IMR-90 (cell line): Measurements from ENCODE around the gene STUM. TPM values are rescaled to one million over a fixed set of nuclear protein-coding genes. Genes with fewer than 3 reads are reported as not detected.

Source experiments
- ATAC-seq: fragments of 200-7000 bp; cut with Tn5 transposase; 2 replicates; pipeline ENCODE4 v1.9.1; 2020; ENCODE audit warnings: low read depth, mild to moderate bottlenecking, moderate library complexity
- BruUV-seq: library from RNA; stranded (reverse); fragments of 400-500 nt; replicated peaks from 2 replicates; lab custom pipeline; 2021; lab: Mats Ljungman, UMichigan
- CTCF ChIA-PET: fragments of 300-600 bp; formaldehyde crosslinking; extraction: SDS; loops from one replicate; lab custom pipeline; 2021; ENCODE audit warnings: antibody characterized with exemption; lab: Yijun Ruan, JAX
- POLR2A ChIA-PET: fragments of 300-600 bp; sonication (Branson Sonifier 250); formaldehyde crosslinking; loops from one replicate; lab custom pipeline; 2022; ENCODE audit warnings: antibody characterized with exemption; ENCODE audit not compliant: unreplicated experiment; lab: Charles Lee
- DNase-seq: peaks from one replicate; pipeline ENCODE4 v3.0.0; 2013
- H2AFZ ChIP-seq: replicated peaks from 2 replicates; pipeline ENCODE3; 2013; ENCODE audit warnings: low read length, mild to moderate bottlenecking; ENCODE audit not compliant: poor library complexity
- H2AK5ac ChIP-seq: 2 replicates; pipeline ENCODE4 v1.6.1; 2013; ENCODE audit warnings: low read depth, low read length, inconsistent platforms
- H2AK9ac ChIP-seq: replicated peaks from 2 replicates; pipeline ENCODE3; 2013; ENCODE audit warnings: mild to moderate bottlenecking, low read depth, low read length, moderate library complexity; ENCODE audit not compliant: poor library complexity
- H2BK120ac ChIP-seq: 2 replicates; pipeline ENCODE4 v1.6.1; 2013; ENCODE audit warnings: low read depth, low read length, inconsistent platforms
- H2BK15ac ChIP-seq: 3 replicates; pipeline ENCODE4 v1.6.1; 2013; ENCODE audit warnings: low read depth, low read length, inconsistent platforms
- H2BK20ac ChIP-seq: 2 replicates; pipeline ENCODE4 v1.6.1; 2013; ENCODE audit warnings: low read depth, mild to moderate bottlenecking, inconsistent platforms, low read length, moderate library complexity
- H2BK5ac ChIP-seq: 2 replicates; pipeline ENCODE4 v1.6.1; 2013; ENCODE audit warnings: mild to moderate bottlenecking, low read depth, low read length, inconsistent platforms; ENCODE audit not compliant: poor library complexity, severe bottlenecking
- H3K14ac ChIP-seq: replicated peaks from 2 replicates; pipeline ENCODE4 v1.6.1; 2013; ENCODE audit warnings: low read depth, low read length, inconsistent platforms
- H3K18ac ChIP-seq: 2 replicates; pipeline ENCODE4 v1.6.1; 2013; ENCODE audit warnings: low read depth, low read length, control low read depth
- H3K23ac ChIP-seq: 2 replicates; pipeline ENCODE4 v1.6.1; 2013; ENCODE audit warnings: low read depth, low read length, inconsistent platforms
- H3K27ac ChIP-seq: 2 replicates; pipeline ENCODE4 v1.5.1; 2013; ENCODE audit warnings: mild to moderate bottlenecking, control low read depth, low read length; ENCODE audit not compliant: insufficient read depth
- H3K27me3 ChIP-seq: 2 replicates; pipeline ENCODE4 v1.6.1; 2013; ENCODE audit warnings: low read length; ENCODE audit not compliant: control insufficient read depth, insufficient read depth
- H3K36me3 ChIP-seq: 2 replicates; pipeline ENCODE4 v1.6.1; 2013; ENCODE audit warnings: low read length, mixed read lengths; ENCODE audit not compliant: control insufficient read depth, insufficient read depth
- H3K4ac ChIP-seq: 2 replicates; pipeline ENCODE4 v1.6.1; 2013; ENCODE audit warnings: low read depth, low read length, inconsistent platforms
- H3K4me1 ChIP-seq: 2 replicates; pipeline ENCODE4 v1.6.1; 2013; ENCODE audit warnings: low read length, mixed read lengths; ENCODE audit not compliant: control insufficient read depth, insufficient read depth
- H3K4me2 ChIP-seq: 2 replicates; pipeline ENCODE4 v1.6.1; 2013; ENCODE audit warnings: low read depth, mild to moderate bottlenecking, control low read depth, low read length, moderate library complexity
- H3K4me3 ChIP-seq: 2 replicates; pipeline ENCODE4 v1.5.1; 2013; ENCODE audit warnings: low read depth, mild to moderate bottlenecking, control low read depth, low read length, moderate library complexity; ENCODE audit not compliant: insufficient read depth
- H3K56ac ChIP-seq: 2 replicates; pipeline ENCODE4 v1.6.1; 2013; ENCODE audit warnings: low read length, inconsistent platforms; ENCODE audit not compliant: insufficient read depth; ENCODE audit errors: extremely low read depth
- H3K79me1 ChIP-seq, 2 experiments: 2 replicates each; pipeline ENCODE4 v1.6.1; 2013; ENCODE audit warnings: low read length in 2 of 2, inconsistent platforms in 1 of 2, low read depth in 1 of 2
- H3K9ac ChIP-seq: 2 replicates; pipeline ENCODE4 v1.6.1; 2013; ENCODE audit warnings: low read depth, low read length, control low read depth
- H3K9me1 ChIP-seq: 2 replicates; pipeline ENCODE4 v1.6.1; 2013; ENCODE audit warnings: low read length, inconsistent platforms; ENCODE audit not compliant: insufficient read depth
- H3K9me3 ChIP-seq: 2 replicates; pipeline ENCODE4 v1.6.1; 2013; ENCODE audit warnings: low read length; ENCODE audit not compliant: control insufficient read depth, insufficient read depth
- H4K20me1 ChIP-seq: 2 replicates; pipeline ENCODE4 v1.6.1; 2013; ENCODE audit warnings: low read length, inconsistent platforms; ENCODE audit not compliant: insufficient read depth
- H4K5ac ChIP-seq: 2 replicates; pipeline ENCODE4 v1.6.1; 2013; ENCODE audit warnings: mild to moderate bottlenecking, low read depth, low read length, control low read depth
- H4K8ac ChIP-seq, 2 experiments: 2 replicates each; pipeline ENCODE4 v1.6.1; 2013; ENCODE audit warnings: low read depth in 2 of 2, low read length in 2 of 2, control low read depth in 1 of 2, inconsistent platforms in 1 of 2
- H4K91ac ChIP-seq: 2 replicates; pipeline ENCODE4 v1.6.1; 2013; ENCODE audit warnings: low read depth, low read length, inconsistent platforms; ENCODE audit not compliant: insufficient read depth
- BHLHE40 ChIP-seq: fragments of 150-350 bp; IDR thresholded peaks from 2 replicates; pipeline ENCODE4 v1.6.1; 2016; ENCODE audit warnings: mild to moderate bottlenecking, low read depth, low read length
- CEBPB ChIP-seq: IDR thresholded peaks from 2 replicates; pipeline ENCODE4 v1.6.1; 2012; ENCODE audit warnings: low read depth, low read length, improper control_type of control experiment
- CHD1 ChIP-seq: IDR thresholded peaks from 2 replicates; pipeline ENCODE4 v1.6.1; 2012; ENCODE audit warnings: low read depth, low read length, improper control_type of control experiment
- CTCF ChIP-seq: conservative IDR thresholded peaks from 2 replicates; pipeline ENCODE4 v1.5.1; 2012; ENCODE audit warnings: mild to moderate bottlenecking, low read depth, low read length, improper control_type of control experiment
- FOS ChIP-seq: fragments of 150-350 bp; IDR thresholded peaks from 2 replicates; pipeline ENCODE4 v1.6.1; 2016; ENCODE audit warnings: low read depth, low read length
- MAZ ChIP-seq: IDR thresholded peaks from 2 replicates; pipeline ENCODE4 v1.6.1; 2012; ENCODE audit warnings: low read depth, mild to moderate bottlenecking, low read length, improper control_type of control experiment, moderate library complexity, borderline replicate concordance
- NFE2L2 ChIP-seq: fragments of 150-350 bp; IDR thresholded peaks from 2 replicates; pipeline ENCODE4 v1.6.1; 2016; ENCODE audit warnings: low read depth, mild to moderate bottlenecking, low read length
- POLR2A ChIP-seq: IDR thresholded peaks from 2 replicates; pipeline ENCODE4 v1.6.1; 2012; ENCODE audit warnings: mild to moderate bottlenecking, low read depth, low read length
- RFX5 ChIP-seq: IDR thresholded peaks from 2 replicates; pipeline ENCODE4 v1.8.0; 2012; ENCODE audit warnings: low read depth, mild to moderate bottlenecking, low read length, moderate library complexity
- WGBS, 2 experiments: methylation state at CpG; one replicate each; pipeline versions ENCODE4 v1.1.5 to v1.1.7; 2013; ENCODE audit warnings: missing lambda C conversion rate in 2 of 2; ENCODE audit not compliant: insufficient read length in 1 of 2; ENCODE audit errors: extremely low coverage in 2 of 2; 5-methylcytosine and 5-hydroxymethylcytosine counted together
- dilution Hi-C: fragments of 300-500 bp; cut with HindIII; formaldehyde crosslinking; loops from one replicate; pipeline ENCODE4 v1.14.3; 2018; ENCODE audit warnings: low sequenced_read_pairs; ENCODE audit not compliant: unreplicated experiment
- in situ Hi-C: fragments of 300-500 bp; cut with MboI; formaldehyde crosslinking; loops from 3 replicates; pipeline ENCODE4 v1.14.3; 2019; ENCODE audit warnings: low sequenced_read_pairs, inconsistent platforms, mixed read lengths
- intact Hi-C: fragments of 100-400 bp; cut with micrococcal nuclease; formaldehyde crosslinking; loops from 2 replicates; pipeline ENCODE4 v1.10.0; 2022
- polyA plus RNA-seq, 3 experiments: library from polyadenylated mRNA; depleted of rRNA; stranded (reverse); fragments of >200 nt; gene quantifications; 2 replicates each; pipeline ENCODE4 v1.2.3, GENCODE V29; 2012; ENCODE audit warnings: low replicate concordance in 1 of 3
- total RNA-seq: library from RNA; depleted of rRNA; stranded (reverse); fragments of >200 nt; gene quantifications from 2 replicates; pipeline ENCODE4 v1.2.3, GENCODE V29; 2012
- TF ChIP-seq, protein P1 (sequence below): fragments of 150-350 bp; IDR thresholded peaks from 2 replicates; pipeline ENCODE4 v1.6.1; 2016; ENCODE audit warnings: low read depth, mild to moderate bottlenecking, low read length, moderate library complexity, borderline replicate concordance
- TF ChIP-seq, protein P2 (sequence below): fragments of 150-350 bp; IDR thresholded peaks from 2 replicates; pipeline ENCODE4 v1.6.1; 2017; ENCODE audit warnings: mild to moderate bottlenecking, antibody characterized with exemption, low read length, low read depth

The STUM gene
- total and polyA plus RNA-seq, 2 of the 4 experiments (the other 2 are of a cell fraction), result not detected

GRCh38 chr1:226577401-226578180, 29.0 kb downstream of the STUM start:
- Histone ChIP-seq H2AFZ (no peak overlapping the region), H3K4me1 (no peaks in the 10 kb centered on the region), H2BK120ac (no peak overlapping the region), H3K9ac (no peak overlapping the region), H3K27ac (no peak overlapping the region), H2BK20ac (no peak overlapping the region), H4K91ac (no peak overlapping the region), H2AK5ac (no peak overlapping the region), H3K9me3 (no peaks in the 10 kb centered on the region; the same call in 1 of the 2 replicates), H2AK9ac (no peak overlapping the region), H3K4me2 (no peak overlapping the region), H4K20me1 (no peaks in the 10 kb centered on the region), H3K27me3 (peaks cover 9% of the 10 kb centered on the region), H3K56ac (no peak overlapping the region), H4K5ac (no peak overlapping the region), H3K79me1 (no peaks in the 10 kb centered on the region), H3K36me3 (no peaks in the 10 kb centered on the region), H3K23ac (no peak overlapping the region), H2BK15ac (no peak overlapping the region), H4K8ac (no peak overlapping the region), H3K18ac (no peak overlapping the region), H3K4me3 (no peak overlapping the region), H2BK5ac (no peak overlapping the region), H3K9me1 (no peaks in the 10 kb centered on the region), H3K4ac (no peak overlapping the region), H3K14ac (no peak overlapping the region)
- ATAC-seq, result no peak
- TF ChIP-seq, protein P1, sequence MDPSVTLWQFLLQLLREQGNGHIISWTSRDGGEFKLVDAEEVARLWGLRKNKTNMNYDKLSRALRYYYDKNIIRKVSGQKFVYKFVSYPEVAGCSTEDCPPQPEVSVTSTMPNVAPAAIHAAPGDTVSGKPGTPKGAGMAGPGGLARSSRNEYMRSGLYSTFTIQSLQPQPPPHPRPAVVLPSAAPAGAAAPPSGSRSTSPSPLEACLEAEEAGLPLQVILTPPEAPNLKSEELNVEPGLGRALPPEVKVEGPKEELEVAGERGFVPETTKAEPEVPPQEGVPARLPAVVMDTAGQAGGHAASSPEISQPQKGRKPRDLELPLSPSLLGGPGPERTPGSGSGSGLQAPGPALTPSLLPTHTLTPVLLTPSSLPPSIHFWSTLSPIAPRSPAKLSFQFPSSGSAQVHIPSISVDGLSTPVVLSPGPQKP, result no peak
- no peak for TF ChIP-seq RFX5
- no peak for TF ChIP-seq CEBPB
- TF ChIP-seq CHD1, result no peak
- TF ChIP-seq CTCF, result no peak
- no peak for TF ChIP-seq FOS
- TF ChIP-seq POLR2A, result no peak
- no peak for TF ChIP-seq MAZ
- TF ChIP-seq BHLHE40, result no peak
- TF ChIP-seq, protein P2, sequence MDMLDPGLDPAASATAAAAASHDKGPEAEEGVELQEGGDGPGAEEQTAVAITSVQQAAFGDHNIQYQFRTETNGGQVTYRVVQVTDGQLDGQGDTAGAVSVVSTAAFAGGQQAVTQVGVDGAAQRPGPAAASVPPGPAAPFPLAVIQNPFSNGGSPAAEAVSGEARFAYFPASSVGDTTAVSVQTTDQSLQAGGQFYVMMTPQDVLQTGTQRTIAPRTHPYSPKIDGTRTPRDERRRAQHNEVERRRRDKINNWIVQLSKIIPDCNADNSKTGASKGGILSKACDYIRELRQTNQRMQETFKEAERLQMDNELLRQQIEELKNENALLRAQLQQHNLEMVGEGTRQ, result no peak
- TF ChIP-seq NFE2L2, result no peak
- no TSS peak for BruUV-seq
- no CpG with 5 or more reads among the region's 15 CpGs for WGBS, 2 experiments
- intact Hi-C loops (no loop called here), in situ Hi-C loops (no loop called here), dilution Hi-C loops (no loop called here)
- ChIA-PET CTCF (interaction anchor here (0.7 kb wide), 1 partner anchor 47 kb away, joined by 3 read pairs; no protein-coding TSS in a partner anchor), POLR2A (no interaction called here)
- no peak for DNase-seq
